Measurements from ENCODE around the gene PLS3.
"Not testable (repeated sequence)": the region's sequence is repeated elsewhere in the genome, so short reads cannot be mapped to it uniquely, and the experiment has no call there.

PLS3 gene

GRCh38 chrX:115560978-115561604 lies at the start of gene PLS3:
Gene PLS3, plus strand, starts transcription at chrX:115561174. Its CDS starts 49,077 bp downstream, at chrX:115610251.
- DNase-seq = peak in 1 of 2 experiments; percentile 0
- no peak for TF ChIP-seq POLR2A (IDR thresholded peaks at IDR 0.05; ENCODE audit: low read length)
- TF ChIP-seq GATA1 (IDR thresholded peaks at IDR 0.05; ENCODE audit: low read depth, low read length) = no peak

- no peak for DNase-seq
Observed at GRCh38 chrX:115518113-115518512, 42.9 kb upstream of the PLS3 start.

GRCh38 chrX:115521741-115522140 lies 39.2 kb upstream of the PLS3 start:
- DNase-seq = no peak
- TF ChIP-seq POLR2A (IDR thresholded peaks at IDR 0.05; ENCODE audit: low read length) (no peak), GATA1 (IDR thresholded peaks at IDR 0.05; ENCODE audit: low read depth, low read length) (no peak)

More at GRCh38 chrX:115518113-115518512, 42.9 kb upstream of the PLS3 start:
- TF ChIP-seq GATA1 (IDR thresholded peaks at IDR 0.05; ENCODE audit: low read depth, low read length) = no peak
- no peak for TF ChIP-seq POLR2A (IDR thresholded peaks at IDR 0.05; ENCODE audit: low read length)

GRCh38 chrX:115522952-115523351 lies 38.0 kb upstream of the PLS3 start:
- TF ChIP-seq POLR2A (IDR thresholded peaks at IDR 0.05; ENCODE audit: low read length) = no peak
- DNase-seq = no peak

GRCh38 chrX:115525486-115525885 lies 35.5 kb upstream of the PLS3 start:
- TF ChIP-seq GATA1 (IDR thresholded peaks at IDR 0.05; ENCODE audit: low read depth, low read length) (no peak), POLR2A (IDR thresholded peaks at IDR 0.05; ENCODE audit: low read length) (no peak)
- DNase-seq = no peak

GRCh38 chrX:115531818-115532403 lies 29.1 kb upstream of the PLS3 start:
- DNase-seq = no peak
- TF ChIP-seq POLR2A (IDR thresholded peaks at IDR 0.05; ENCODE audit: low read length) (no peak), GATA1 (IDR thresholded peaks at IDR 0.05; ENCODE audit: low read depth, low read length) (no peak)

GRCh38 chrX:115533485-115533884 lies 27.5 kb upstream of the PLS3 start:
- no peak for TF ChIP-seq POLR2A (IDR thresholded peaks at IDR 0.05; ENCODE audit: low read length)
- TF ChIP-seq GATA1 (IDR thresholded peaks at IDR 0.05; ENCODE audit: low read depth, low read length) = no peak
- no peak for DNase-seq

- TF ChIP-seq POLR2A (IDR thresholded peaks at IDR 0.05; ENCODE audit: low read length) (no peak), GATA1 (IDR thresholded peaks at IDR 0.05; ENCODE audit: low read depth, low read length) (no peak)
- no peak for DNase-seq
Observed at GRCh38 chrX:115534383-115534782, 26.6 kb upstream of the PLS3 start.

GRCh38 chrX:115535421-115535820 lies 25.6 kb upstream of the PLS3 start:
- no peak for DNase-seq
- TF ChIP-seq POLR2A (IDR thresholded peaks at IDR 0.05; ENCODE audit: low read length) = no peak
- no peak for TF ChIP-seq GATA1 (IDR thresholded peaks at IDR 0.05; ENCODE audit: low read depth, low read length)

- TF ChIP-seq POLR2A (IDR thresholded peaks at IDR 0.05; ENCODE audit: low read length) = no peak
- TF ChIP-seq GATA1 (IDR thresholded peaks at IDR 0.05; ENCODE audit: low read depth, low read length) = no peak
- DNase-seq = no peak
Observed at GRCh38 chrX:115535844-115536243, 25.1 kb upstream of the PLS3 start.

- DNase-seq = no peak
- TF ChIP-seq GATA1 (IDR thresholded peaks at IDR 0.05; ENCODE audit: low read depth, low read length) (no peak), POLR2A (IDR thresholded peaks at IDR 0.05; ENCODE audit: low read length) (no peak)
Observed at GRCh38 chrX:115539841-115540240, 21.1 kb upstream of the PLS3 start.

- not testable (repeated sequence) for DNase-seq
Observed at GRCh38 chrX:115541045-115541444, 19.9 kb upstream of the PLS3 start.

GRCh38 chrX:115547448-115547847 lies 13.5 kb upstream of the PLS3 start:
- TF ChIP-seq POLR2A (IDR thresholded peaks at IDR 0.05; ENCODE audit: low read length) (no peak), GATA1 (IDR thresholded peaks at IDR 0.05; ENCODE audit: low read depth, low read length) (no peak)
- DNase-seq = no peak

GRCh38 chrX:115549008-115549407 lies 12.0 kb upstream of the PLS3 start:
- DNase-seq = no peak
- no peak for TF ChIP-seq GATA1 (IDR thresholded peaks at IDR 0.05; ENCODE audit: low read depth, low read length)
- TF ChIP-seq POLR2A (IDR thresholded peaks at IDR 0.05; ENCODE audit: low read length) = no peak

GRCh38 chrX:115553171-115553570 lies 7.8 kb upstream of the PLS3 start:
- DNase-seq = no peak
- TF ChIP-seq POLR2A (IDR thresholded peaks at IDR 0.05; ENCODE audit: low read length) = no peak
- TF ChIP-seq GATA1 (IDR thresholded peaks at IDR 0.05; ENCODE audit: low read depth, low read length) = no peak

Data from erythroblast (primary cell).